ENCODE data around the gene BBX. TPM values are rescaled to one million over a fixed set of nuclear protein-coding genes. Genes with fewer than 3 reads are reported as not detected.
A peak's percentile ranks its signal among the peaks of the same experiment; 100 is the strongest.
"Not testable (repeated sequence)": the region's sequence is repeated elsewhere in the genome, so short reads cannot be mapped to it uniquely, and the experiment has no call there.

BBX gene
- polyA plus RNA-seq, 6 donors from 2014 or later: 124 to 158 (median 139) TPM

- H3K27ac Mint-ChIP-seq: peak overlapping the region in 1 of 6 donors; percentile 24
- ATAC-seq (ENCODE audit: low read depth in 2 of 2): no peak
- H3K36me3 Mint-ChIP-seq: peaks cover 0 to 4% of the 10 kb centered on the region in 2 donors
- no peaks in the 10 kb centered on the region for H3K27me3 Mint-ChIP-seq
- no peak overlapping the region for H3K4me3 Mint-ChIP-seq
- no peaks in the 10 kb centered on the region for H3K9me3 Mint-ChIP-seq
- H3K4me1 Mint-ChIP-seq: peaks cover 37 to 54% (median 40%) of the 10 kb centered on the region in 3 donors
- no peak for DNase-seq
Measured at GRCh38 chr3:107560166-107560565, 37.4 kb downstream of the BBX start.

DNA sequence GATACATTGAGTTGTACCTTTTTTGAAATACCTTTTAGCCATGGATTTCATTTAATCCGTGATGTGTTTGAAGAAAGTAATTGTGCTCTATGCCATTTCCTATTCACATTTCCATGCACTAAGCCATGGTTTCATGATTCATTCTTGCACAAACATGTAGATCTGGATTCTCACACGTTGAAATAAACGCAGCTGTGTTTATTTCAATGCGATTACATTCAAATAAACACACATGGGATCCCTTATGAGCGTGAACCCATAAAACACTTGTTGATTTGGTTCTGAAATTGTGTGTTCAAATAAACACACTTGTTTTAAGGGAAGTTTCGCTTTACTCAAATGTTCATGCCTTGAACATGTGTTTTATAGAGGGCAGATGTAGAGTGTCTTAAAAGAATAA is 39.2 kb downstream of the BBX start:
- H3K9me3 Mint-ChIP-seq: no peaks in the 10 kb centered on the region
- H3K27ac Mint-ChIP-seq: no peak overlapping the region
- DNase-seq: no peak
- H3K4me3 Mint-ChIP-seq: no peak overlapping the region
- peaks cover 0 to 4% of the 10 kb centered on the region in 2 donors for H3K36me3 Mint-ChIP-seq
- no peak for ATAC-seq (ENCODE audit: low read depth in 2 of 2)
- H3K4me1 Mint-ChIP-seq: peaks cover 33 to 57% (median 43%) of the 10 kb centered on the region in 3 donors
- no peaks in the 10 kb centered on the region for H3K27me3 Mint-ChIP-seq

- DNase-seq: no peak
- Mint-ChIP-seq H3K9me3 (no peaks in the 10 kb centered on the region), H3K36me3 (peaks cover 0 to 4% of the 10 kb centered on the region in 2 donors), H3K27ac (peak overlapping the region in 1 of 6 donors; percentile 8), H3K27me3 (no peaks in the 10 kb centered on the region), H3K4me3 (no peak overlapping the region), H3K4me1 (peaks cover 32 to 59% (median 48%) of the 10 kb centered on the region in 3 donors)
- no peak for ATAC-seq (ENCODE audit: low read depth in 2 of 2)
Measured at GRCh38 chr3:107562969-107563529, 40.3 kb downstream of the BBX start.

DNA sequence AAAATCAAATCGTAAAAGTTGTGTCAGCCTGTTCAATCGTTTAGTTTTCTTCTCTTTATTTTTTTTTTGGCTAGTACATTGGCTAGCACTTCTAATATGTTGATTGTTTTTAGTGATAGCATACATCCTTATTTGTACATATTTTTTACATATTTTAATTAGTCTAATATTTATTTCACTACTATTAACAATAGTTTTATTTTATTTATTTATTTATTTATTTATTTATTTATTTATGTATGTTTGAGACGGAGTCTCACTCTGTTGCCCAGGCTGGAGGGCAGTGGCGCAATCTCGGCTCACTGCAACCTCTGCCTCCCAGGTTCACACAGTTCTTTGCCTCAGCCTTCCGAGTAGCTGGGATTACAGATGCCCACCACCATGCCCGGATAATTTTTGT is 42.5 kb downstream of the BBX start:
- not testable (repeated sequence) for H3K27me3 Mint-ChIP-seq; H3K27ac Mint-ChIP-seq; DNase-seq; H3K4me3 Mint-ChIP-seq; H3K36me3 Mint-ChIP-seq; H3K9me3 Mint-ChIP-seq; ATAC-seq (ENCODE audit: low read depth in 2 of 2)
- peaks cover 34 to 49% (median 47%) of the 10 kb centered on the region in 3 donors for H3K4me1 Mint-ChIP-seq

DNA sequence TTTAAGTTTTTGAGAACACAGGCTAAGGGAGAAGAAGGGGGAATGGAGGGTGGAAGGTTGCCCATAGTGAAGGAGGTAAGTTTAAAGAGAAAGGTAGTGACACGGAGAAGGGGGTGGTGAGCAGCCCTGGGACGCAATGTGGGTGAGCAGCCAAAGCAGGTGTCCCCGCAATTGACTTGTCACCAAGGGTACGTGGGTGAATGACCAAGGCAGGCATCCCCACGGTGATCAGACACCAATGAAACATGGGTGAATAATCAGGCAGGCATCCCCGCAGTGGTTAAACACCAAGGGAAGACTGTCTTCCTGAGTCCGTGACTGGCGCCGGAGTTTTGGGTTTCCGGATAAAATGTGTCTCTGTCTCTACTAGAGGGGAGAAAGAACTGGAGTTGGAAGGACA is 48.3 kb downstream of the BBX start:
- H3K27me3 Mint-ChIP-seq; H3K36me3 Mint-ChIP-seq; H3K4me3 Mint-ChIP-seq; DNase-seq; ATAC-seq (ENCODE audit: low read depth in 2 of 2); H3K9me3 Mint-ChIP-seq: not testable (repeated sequence)
- Mint-ChIP-seq H3K4me1 (peaks cover 24 to 44% (median 34%) of the 10 kb centered on the region in 3 donors), H3K27ac (peak overlapping the region in 4 of 6 donors; percentile 60 to 94 (median 70))

DNA sequence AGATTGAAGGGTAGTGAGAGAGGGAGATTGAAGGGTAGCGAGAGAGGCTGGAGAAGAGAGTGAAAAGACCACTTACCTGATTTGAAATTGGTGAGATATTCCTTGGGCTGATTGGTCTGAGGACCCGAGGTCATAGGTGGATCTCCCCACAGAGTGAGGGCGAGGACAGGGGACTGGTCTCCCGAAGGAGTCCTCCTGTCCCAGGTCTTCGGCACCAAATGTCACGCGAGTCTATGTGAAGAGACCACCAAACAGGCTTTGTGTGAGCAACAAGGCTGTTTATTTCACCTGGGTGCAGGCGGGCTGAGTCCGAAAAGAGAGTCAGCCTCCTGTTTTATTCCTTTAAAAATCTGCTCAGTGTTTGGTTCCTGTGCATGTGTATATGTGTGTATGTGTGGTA is 48.7 kb downstream of the BBX start:
- H3K9me3 Mint-ChIP-seq; DNase-seq; H3K4me3 Mint-ChIP-seq; H3K27me3 Mint-ChIP-seq; ATAC-seq (ENCODE audit: low read depth in 2 of 2); H3K36me3 Mint-ChIP-seq: not testable (repeated sequence)
- Mint-ChIP-seq H3K4me1 (peaks cover 24 to 41% (median 34%) of the 10 kb centered on the region in 3 donors), H3K27ac (peak overlapping the region in 5 of 6 donors; percentile 15 to 94 (median 60))

DNA sequence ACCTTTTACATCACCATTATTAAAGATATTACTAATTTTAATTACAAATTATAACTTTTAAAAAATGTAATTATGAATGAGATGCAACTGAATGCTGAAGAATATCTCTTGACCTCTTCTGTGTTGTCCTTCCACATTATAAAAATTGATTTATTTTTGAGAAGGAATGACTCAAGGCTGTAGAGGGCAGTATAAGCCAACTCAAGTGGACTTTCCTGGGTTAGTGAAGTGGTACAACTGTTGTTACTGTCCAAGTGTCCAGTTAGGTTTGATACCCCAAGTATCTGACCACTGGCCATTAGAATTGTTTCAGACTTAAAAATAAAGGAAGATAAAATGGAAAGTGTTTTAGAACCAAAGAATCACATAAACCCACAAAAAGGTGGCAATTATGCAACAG is 51.9 kb downstream of the BBX start:
- no peak for DNase-seq
- Mint-ChIP-seq H3K9me3 (no peaks in the 10 kb centered on the region), H3K27me3 (no peaks in the 10 kb centered on the region), H3K4me3 (no peak overlapping the region), H3K4me1 (peaks cover 20 to 44% (median 34%) of the 10 kb centered on the region in 3 donors), H3K27ac (no peak overlapping the region), H3K36me3 (peaks cover 0 to 5% of the 10 kb centered on the region in 2 donors)
- no peak for ATAC-seq (ENCODE audit: low read depth in 2 of 2)

GRCh38 chr3:107578091-107578490 is 55.3 kb downstream of the BBX start:
- no peaks in the 10 kb centered on the region for H3K9me3 Mint-ChIP-seq
- H3K27me3 Mint-ChIP-seq: no peaks in the 10 kb centered on the region
- H3K36me3 Mint-ChIP-seq: peaks cover 0 to 5% of the 10 kb centered on the region in 2 donors
- no peak overlapping the region for H3K4me3 Mint-ChIP-seq
- peak overlapping the region in 2 of 6 donors; percentile 13 to 68 for H3K27ac Mint-ChIP-seq
- DNase-seq (no peak), ATAC-seq (ENCODE audit: low read depth in 2 of 2) (no peak)
- H3K4me1 Mint-ChIP-seq: peaks cover 11 to 30% (median 26%) of the 10 kb centered on the region in 3 donors

- DNase-seq: no peak
- Mint-ChIP-seq H3K4me1 (peaks cover 11 to 30% (median 26%) of the 10 kb centered on the region in 3 donors), H3K9me3 (no peaks in the 10 kb centered on the region), H3K27ac (peak overlapping the region in 4 of 6 donors; percentile 32 to 68 (median 44)), H3K36me3 (peaks cover 0 to 5% of the 10 kb centered on the region in 2 donors), H3K4me3 (peak overlapping the region in 1 of 8 donors; percentile 35), H3K27me3 (no peaks in the 10 kb centered on the region)
- ATAC-seq (ENCODE audit: low read depth in 2 of 2): no peak
Measured at GRCh38 chr3:107578523-107578922, 55.8 kb downstream of the BBX start.

DNA sequence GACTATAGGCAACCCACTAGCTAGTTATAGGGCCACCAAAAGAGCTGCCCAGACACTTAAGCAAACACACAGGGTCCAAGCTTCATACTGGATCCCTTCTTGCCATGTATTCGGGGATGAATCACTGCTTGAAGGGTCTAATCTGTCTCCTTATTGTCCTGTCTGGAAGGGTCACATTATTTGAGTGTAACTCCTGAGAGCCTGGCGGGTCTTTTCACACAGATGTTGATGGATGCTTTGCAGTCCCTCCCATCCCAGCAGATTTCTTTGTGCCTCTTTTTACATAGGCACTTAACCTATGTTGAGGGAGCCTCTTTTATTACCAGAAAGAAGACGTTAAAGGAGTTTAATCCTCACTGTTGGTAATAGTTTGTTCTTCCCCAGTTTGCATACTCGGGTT is 56.6 kb downstream of the BBX start:
- no peak for DNase-seq
- no peaks in the 10 kb centered on the region for H3K27me3 Mint-ChIP-seq
- H3K4me1 Mint-ChIP-seq: peaks cover 11 to 30% (median 26%) of the 10 kb centered on the region in 3 donors
- peak overlapping the region in 3 of 6 donors; percentile 32 to 75 (median 42) for H3K27ac Mint-ChIP-seq
- no peaks in the 10 kb centered on the region for H3K9me3 Mint-ChIP-seq
- no peak overlapping the region for H3K4me3 Mint-ChIP-seq
- no peak for ATAC-seq (ENCODE audit: low read depth in 2 of 2)
- peaks cover under 1 to 5% of the 10 kb centered on the region in 2 donors for H3K36me3 Mint-ChIP-seq

DNA sequence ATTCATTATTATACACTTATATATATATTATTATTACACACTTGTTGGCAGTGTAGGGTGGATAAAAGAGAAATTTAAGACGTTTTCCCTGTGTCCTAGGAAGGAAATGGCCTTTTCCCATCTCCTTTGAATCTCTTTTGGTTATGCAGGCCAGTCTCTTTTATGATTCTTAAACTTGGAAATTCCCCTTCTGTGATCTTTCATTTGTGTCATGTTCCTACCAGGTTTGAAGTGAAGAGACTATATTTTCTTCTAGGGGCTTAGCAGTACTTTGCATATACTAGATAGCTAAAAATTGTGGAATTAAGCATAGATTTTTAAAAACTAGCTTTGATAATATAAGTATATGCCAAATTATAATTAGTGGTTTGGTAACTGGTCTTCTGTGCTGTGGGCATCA is 58.5 kb downstream of the BBX start:
- Mint-ChIP-seq H3K9me3 (no peaks in the 10 kb centered on the region), H3K27ac (no peak overlapping the region), H3K36me3 (peaks cover 9 to 10% of the 10 kb centered on the region in 2 donors), H3K4me3 (no peak overlapping the region), H3K27me3 (no peaks in the 10 kb centered on the region), H3K4me1 (peaks cover 11 to 34% (median 27%) of the 10 kb centered on the region in 3 donors)
- DNase-seq: no peak
- no peak for ATAC-seq (ENCODE audit: low read depth in 2 of 2)

DNA sequence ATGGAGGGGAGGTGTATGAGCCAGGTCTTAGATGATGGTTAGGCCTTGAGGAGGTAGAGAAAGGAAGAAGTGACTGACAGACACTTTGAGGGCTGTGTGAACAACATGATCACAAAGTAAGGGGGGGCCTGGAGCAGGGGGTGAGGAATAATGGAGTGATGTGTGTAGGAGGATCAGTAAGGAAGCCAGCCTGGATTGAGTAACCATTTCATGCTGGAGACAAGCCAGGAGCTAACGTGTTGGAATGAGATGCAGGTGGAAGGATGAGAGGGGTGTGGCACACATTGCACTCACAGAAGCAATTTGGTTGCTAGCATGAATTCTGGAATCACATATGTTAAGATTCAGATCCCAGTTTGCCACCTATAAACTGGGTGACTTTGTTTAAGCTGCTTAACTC is 65.5 kb downstream of the BBX start:
- DNase-seq (no peak), ATAC-seq (ENCODE audit: low read depth in 2 of 2) (no peak)
- Mint-ChIP-seq H3K4me1 (peaks cover 21 to 34% (median 27%) of the 10 kb centered on the region in 3 donors), H3K27me3 (no peaks in the 10 kb centered on the region), H3K4me3 (no peak overlapping the region), H3K27ac (peak overlapping the region in 4 of 6 donors; percentile 1 to 67 (median 33)), H3K9me3 (peaks cover 0 to 1% (median 0%) of the 10 kb centered on the region in 7 donors), H3K36me3 (peaks cover 5 to 9% of the 10 kb centered on the region in 2 donors)

DNA sequence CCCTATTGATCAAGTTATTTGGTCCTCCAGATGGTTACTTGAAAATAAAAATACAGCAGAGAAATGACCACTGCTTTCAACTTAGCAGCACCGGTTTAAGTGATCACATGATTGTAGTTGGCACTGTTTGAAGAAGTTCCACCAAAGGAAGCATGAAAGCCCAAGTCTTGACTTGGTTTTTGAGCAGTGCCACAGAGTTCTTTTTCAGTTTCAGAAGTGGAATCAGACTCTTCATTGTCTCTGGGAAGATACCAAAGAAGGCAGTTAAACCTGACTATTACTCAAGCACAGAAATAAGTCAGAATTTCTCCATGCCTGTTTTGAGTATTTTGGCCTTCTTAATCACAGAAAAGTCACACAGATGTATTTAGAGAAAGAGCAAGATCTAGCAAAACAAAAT is 66.7 kb downstream of the BBX start:
- DNase-seq (no peak), ATAC-seq (ENCODE audit: low read depth in 2 of 2) (no peak)
- Mint-ChIP-seq H3K36me3 (peaks cover 5 to 8% of the 10 kb centered on the region in 2 donors), H3K9me3 (peaks cover 0 to 1% (median 0%) of the 10 kb centered on the region in 7 donors), H3K27ac (peak overlapping the region in 1 of 6 donors; percentile 18), H3K27me3 (no peaks in the 10 kb centered on the region), H3K4me3 (no peak overlapping the region), H3K4me1 (peaks cover 25 to 44% (median 31%) of the 10 kb centered on the region in 3 donors)

DNA sequence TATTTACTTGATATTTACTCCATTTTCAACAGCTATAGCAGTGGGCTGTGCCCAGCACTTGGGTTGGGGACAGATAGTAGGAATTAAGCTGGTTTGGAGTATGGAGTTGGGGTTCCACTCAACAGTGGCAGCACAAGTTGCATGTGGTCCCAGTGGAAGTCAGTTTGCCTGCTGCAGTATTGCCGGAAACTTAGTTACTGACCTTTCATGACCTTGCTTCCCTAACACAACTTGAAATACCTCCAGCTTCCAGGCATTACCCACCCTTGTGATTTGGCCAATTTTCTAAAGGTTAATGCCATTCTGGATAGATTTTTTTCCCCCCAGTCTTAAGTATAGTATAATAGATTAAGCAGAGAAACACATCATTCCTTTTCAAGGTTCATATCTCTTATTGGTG is 68.0 kb downstream of the BBX start:
- H3K36me3 Mint-ChIP-seq: no peaks in the 10 kb centered on the region
- peak overlapping the region in 2 of 6 donors; percentile 37 to 39 for H3K27ac Mint-ChIP-seq
- H3K4me1 Mint-ChIP-seq: peaks cover 28 to 48% (median 30%) of the 10 kb centered on the region in 3 donors
- no peak for DNase-seq
- ATAC-seq (ENCODE audit: low read depth in 2 of 2): no peak
- peaks cover 0 to 1% (median 0%) of the 10 kb centered on the region in 7 donors for H3K9me3 Mint-ChIP-seq
- no peak overlapping the region for H3K4me3 Mint-ChIP-seq
- H3K27me3 Mint-ChIP-seq: no peaks in the 10 kb centered on the region

Data from naive B cell (primary cell).